HG03432 (cell line): ENCODE measurements around the gene MSRB1.
"Not testable (repeated sequence)": the region's sequence is repeated elsewhere in the genome, so short reads cannot be mapped to it uniquely, and the experiment has no call there.

Experiments
- ATAC-seq: cut with Tn5 transposase; IDR thresholded peaks from one replicate; pipeline ENCODE4 v1.9.1; 2021; ENCODE audit warnings: mild to moderate bottlenecking, moderate library complexity; ENCODE audit not compliant: unreplicated experiment

The MSRB1 gene

GRCh38 chr16:1962161-1963153 is 19.5 kb upstream of the MSRB1 start:
- not testable (repeated sequence) for ATAC-seq

GRCh38 chr16:1961651-1962067 is 18.7 kb upstream of the MSRB1 start:
- no peak for ATAC-seq

GRCh38 chr16:1960665-1961630 is 17.9 kb upstream of the MSRB1 start:
- no peak for ATAC-seq

GRCh38 chr16:1959269-1960039 is 16.5 kb upstream of the MSRB1 start, which contains the start of gene NDUFB10:
Gene NDUFB10, plus strand, starts transcription at chr16:1959538. Its CDS starts 87 bp downstream, at chr16:1959625.
- peak; percentile 75 for ATAC-seq

GRCh38 chr16:1958715-1959268 is 15.8 kb upstream of the MSRB1 start:
- ATAC-seq: no peak

GRCh38 chr16:1958143-1958491 is 15.1 kb upstream of the MSRB1 start:
- ATAC-seq: not testable (repeated sequence)

GRCh38 chr16:1957434-1958142 is 14.6 kb upstream of the MSRB1 start:
- ATAC-seq: not testable (repeated sequence)

- ATAC-seq: no peak
Measured at GRCh38 chr16:1953734-1954133, 10.7 kb upstream of the MSRB1 start.

- no peak for ATAC-seq
Measured at GRCh38 chr16:1950559-1950958, 7.6 kb upstream of the MSRB1 start.

- no peak for ATAC-seq
Measured at GRCh38 chr16:1950047-1950446, 7.0 kb upstream of the MSRB1 start.

GRCh38 chr16:1949507-1949906 is 6.5 kb upstream of the MSRB1 start:
- no peak for ATAC-seq

GRCh38 chr16:1947369-1947670 is 4.3 kb upstream of the MSRB1 start:
- no peak for ATAC-seq

GRCh38 chr16:1946495-1947368 is 3.7 kb upstream of the MSRB1 start:
- ATAC-seq: no peak

GRCh38 chr16:1945559-1946391 is 2.8 kb upstream of the MSRB1 start:
- ATAC-seq: no peak

- no peak for ATAC-seq
Measured at GRCh38 chr16:1944612-1945199, 1.7 kb upstream of the MSRB1 start.

GRCh38 chr16:1942047-1942809 is 771 bp downstream of the MSRB1 start:
- ATAC-seq: no peak
